SK-N-MC (cell line): ENCODE results near the gene LYAR.

Source experiments
- DNase-seq: peaks from one replicate; pipeline ENCODE4 v3.0.0-alpha.2; 2011; ENCODE audit warnings: low read depth, low spot score
- H3K27ac ChIP-seq: fragments of 200-600 bp; sonication (generic); 2 replicates; pipeline ENCODE4 v1.5.1; 2016; ENCODE audit warnings: mixed run types
- H3K36me3 ChIP-seq: fragments of 200-600 bp; sonication (generic); 2 replicates; pipeline ENCODE4 v1.6.1; 2017; ENCODE audit warnings: antibody characterized with exemption, low read length, mixed read lengths; ENCODE audit not compliant: insufficient read depth
- H3K4me3 ChIP-seq: fragments of 200-600 bp; sonication (generic); 2 replicates; pipeline ENCODE4 v1.5.1; 2016
- H3K9ac ChIP-seq: fragments of 200-600 bp; sonication (generic); 2 replicates; pipeline ENCODE4 v1.8.0; 2017; ENCODE audit warnings: mixed run types, mixed read lengths; ENCODE audit not compliant: insufficient read length
- H3K9me3 ChIP-seq: fragments of 200-600 bp; sonication (generic); 2 replicates; pipeline ENCODE4 v1.6.1; 2017; ENCODE audit warnings: low read depth, mild to moderate bottlenecking, antibody characterized with exemption, low read length, moderate library complexity, mixed read lengths
- EZH2 ChIP-seq: fragments of 200-600 bp; sonication (generic); IDR thresholded peaks from one replicate; pipeline ENCODE4 v1.6.1; 2017; ENCODE audit warnings: antibody characterized with exemption
- FOXP2 ChIP-seq: optimal IDR thresholded peaks from 2 replicates; pipeline ENCODE3; 2011; ENCODE audit warnings: mild to moderate bottlenecking, moderate library complexity; ENCODE audit not compliant: insufficient read depth; ENCODE audit errors: extremely low read length, control extremely low read depth
- POLR2AphosphoS5 ChIP-seq: IDR thresholded peaks from 2 replicates; pipeline ENCODE4 v1.6.1; 2012; ENCODE audit warnings: mild to moderate bottlenecking, low read depth, low read length, borderline replicate concordance

The LYAR gene

DNA sequence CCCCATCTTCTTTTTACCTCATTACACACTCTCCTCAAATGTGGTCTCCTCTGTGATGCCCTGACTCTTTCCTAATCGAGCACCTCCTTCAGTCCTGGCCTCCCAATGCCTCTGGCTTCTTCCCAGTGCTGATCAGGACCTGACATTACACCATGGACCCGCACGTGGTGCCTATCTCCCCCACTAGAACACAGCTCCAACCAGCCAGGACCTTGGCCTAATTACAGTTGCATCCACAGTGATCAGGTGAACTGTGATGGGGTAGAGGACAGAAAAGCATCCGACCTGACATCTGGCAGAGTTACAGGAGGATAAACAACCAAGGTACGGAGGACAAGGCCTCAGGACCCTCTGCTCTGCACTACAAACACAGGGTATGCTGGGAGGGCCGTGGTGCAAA, 12.4 kb downstream of the LYAR start:
- Histone ChIP-seq H3K36me3 (peaks cover 84% of the 10 kb centered on the region), H3K9me3 (no peaks in the 10 kb centered on the region), H3K9ac (no peak overlapping the region), H3K27ac (no peak overlapping the region), H3K4me3 (no peak overlapping the region)
- no peak for DNase-seq
- TF ChIP-seq POLR2AphosphoS5 (no peak), FOXP2 (no peak), EZH2 (no peak)

DNA sequence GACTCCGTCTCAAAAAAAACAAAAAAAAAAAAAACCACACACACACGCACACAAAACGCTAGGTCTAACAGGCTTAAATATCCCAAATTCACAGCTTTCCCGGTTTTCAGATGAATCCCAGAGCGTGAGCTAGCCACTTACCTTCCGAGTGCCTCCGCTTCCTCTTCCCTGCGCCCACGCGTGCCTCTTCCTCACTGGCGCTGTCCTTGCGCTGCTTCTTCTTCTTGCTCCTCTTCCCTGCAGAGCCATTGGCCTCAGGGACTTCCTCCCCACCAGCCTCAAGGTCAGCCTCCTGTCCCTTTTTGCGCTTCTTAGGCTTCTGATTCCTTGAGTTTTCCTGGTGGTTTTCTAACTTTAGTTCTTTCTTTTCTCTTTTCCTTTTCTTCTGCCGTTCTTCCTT, 15.7 kb downstream of the LYAR start:
- Histone ChIP-seq H3K9ac (no peak overlapping the region), H3K36me3 (peaks cover 81% of the 10 kb centered on the region), H3K27ac (no peak overlapping the region), H3K4me3 (no peak overlapping the region), H3K9me3 (no peaks in the 10 kb centered on the region)
- DNase-seq, result no peak
- TF ChIP-seq FOXP2 (no peak), POLR2AphosphoS5 (no peak), EZH2 (no peak)

DNA sequence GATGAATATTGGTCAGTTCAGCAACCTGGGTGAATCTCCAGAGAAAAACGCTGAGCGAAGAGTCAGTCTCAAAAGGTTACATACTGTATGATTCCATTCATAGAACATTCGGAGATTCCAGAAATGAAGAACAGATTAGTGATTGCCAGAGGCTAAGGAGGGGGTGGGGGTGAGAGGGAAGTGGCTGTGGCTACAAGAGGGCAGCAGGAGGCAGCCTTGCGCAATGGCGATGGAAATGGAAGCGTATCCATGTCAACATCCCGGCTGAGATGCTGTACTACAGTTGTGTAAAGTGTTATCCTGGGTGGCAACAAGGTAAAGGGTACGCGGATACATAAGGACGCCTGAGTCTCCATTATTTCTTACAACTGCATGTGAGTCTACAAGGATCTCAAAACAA, 18.0 kb downstream of the LYAR start:
- TF ChIP-seq EZH2 (no peak), FOXP2 (no peak), POLR2AphosphoS5 (no peak)
- Histone ChIP-seq H3K9ac (no peak overlapping the region), H3K4me3 (no peak overlapping the region), H3K9me3 (no peaks in the 10 kb centered on the region), H3K27ac (no peak overlapping the region), H3K36me3 (peaks cover 73% of the 10 kb centered on the region)
- no peak for DNase-seq

DNA sequence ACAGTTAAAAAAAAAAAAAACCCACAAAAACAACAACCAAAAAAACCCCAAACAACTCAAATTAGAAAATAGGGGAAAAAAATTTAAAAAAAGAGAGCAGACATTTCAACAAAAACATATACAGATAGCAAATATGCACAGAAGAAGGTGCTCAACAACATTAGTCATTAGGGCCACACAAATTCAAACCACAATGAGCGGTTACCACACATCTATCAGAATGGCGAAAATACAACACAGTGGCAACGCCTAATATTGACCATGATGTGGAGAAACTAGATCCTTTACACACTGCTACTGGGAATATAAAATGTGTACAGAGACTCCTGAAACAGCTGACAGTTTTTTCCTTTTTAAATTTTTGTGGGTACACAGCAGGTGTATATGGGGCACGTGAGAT, 19.4 kb downstream of the LYAR start:
- no peak for TF ChIP-seq FOXP2
- TF ChIP-seq POLR2AphosphoS5, result no peak
- TF ChIP-seq EZH2, result no peak
- no peak for DNase-seq
- no peak overlapping the region for H3K4me3 ChIP-seq
- H3K9ac ChIP-seq, result no peak overlapping the region
- no peaks in the 10 kb centered on the region for H3K9me3 ChIP-seq
- H3K36me3 ChIP-seq, result peaks cover 72% of the 10 kb centered on the region
- H3K27ac ChIP-seq, result no peak overlapping the region

DNA sequence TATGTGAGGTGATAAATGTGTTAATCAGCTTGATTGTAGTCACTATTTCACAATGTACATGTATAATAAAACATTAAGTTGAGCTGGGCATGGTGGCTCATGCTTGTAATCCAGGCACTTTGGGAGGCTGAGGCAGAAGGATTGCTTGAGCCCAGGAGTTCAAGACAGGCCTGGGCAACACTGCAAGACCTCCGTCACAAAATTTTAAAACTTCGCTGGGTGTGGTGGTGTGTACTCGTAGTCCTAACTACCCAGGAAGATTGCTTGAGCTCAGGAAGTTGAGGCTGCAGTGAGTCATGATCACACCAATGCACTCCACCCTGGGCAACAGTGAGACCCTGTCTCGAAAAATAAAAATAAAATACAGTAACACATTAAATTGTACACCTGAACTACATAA, 20.1 kb downstream of the LYAR start:
- no peaks in the 10 kb centered on the region for H3K9me3 ChIP-seq
- no peak for TF ChIP-seq EZH2
- no peak for TF ChIP-seq POLR2AphosphoS5
- TF ChIP-seq FOXP2, result no peak
- peaks cover 65% of the 10 kb centered on the region for H3K36me3 ChIP-seq
- no peak overlapping the region for H3K4me3 ChIP-seq
- H3K27ac ChIP-seq, result no peak overlapping the region
- DNase-seq, result no peak
- H3K9ac ChIP-seq, result no peak overlapping the region

DNA sequence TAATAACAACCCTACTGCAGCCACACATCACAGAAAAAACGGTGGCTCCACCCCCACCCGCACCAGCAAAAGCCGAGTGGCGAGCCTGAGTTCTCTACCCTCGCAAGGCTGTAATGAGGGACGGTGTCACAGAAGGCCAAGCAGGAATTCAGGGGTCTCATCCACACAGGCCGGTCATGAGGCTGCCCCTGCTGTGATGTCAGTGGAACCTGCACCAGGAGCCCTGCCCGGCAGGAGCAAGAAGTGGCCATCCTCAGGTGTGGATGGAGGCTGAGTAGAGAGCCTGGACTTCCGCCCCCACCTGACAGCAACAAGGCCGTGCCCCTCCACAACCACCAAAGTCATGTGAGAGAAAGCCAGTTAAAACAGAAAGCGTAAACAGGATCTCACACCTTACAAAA, 20.6 kb downstream of the LYAR start:
- Histone ChIP-seq H3K27ac (no peak overlapping the region), H3K36me3 (peaks cover 60% of the 10 kb centered on the region), H3K9me3 (no peaks in the 10 kb centered on the region), H3K4me3 (no peak overlapping the region), H3K9ac (no peak overlapping the region)
- TF ChIP-seq EZH2 (no peak), FOXP2 (no peak), POLR2AphosphoS5 (no peak)
- no peak for DNase-seq

DNA sequence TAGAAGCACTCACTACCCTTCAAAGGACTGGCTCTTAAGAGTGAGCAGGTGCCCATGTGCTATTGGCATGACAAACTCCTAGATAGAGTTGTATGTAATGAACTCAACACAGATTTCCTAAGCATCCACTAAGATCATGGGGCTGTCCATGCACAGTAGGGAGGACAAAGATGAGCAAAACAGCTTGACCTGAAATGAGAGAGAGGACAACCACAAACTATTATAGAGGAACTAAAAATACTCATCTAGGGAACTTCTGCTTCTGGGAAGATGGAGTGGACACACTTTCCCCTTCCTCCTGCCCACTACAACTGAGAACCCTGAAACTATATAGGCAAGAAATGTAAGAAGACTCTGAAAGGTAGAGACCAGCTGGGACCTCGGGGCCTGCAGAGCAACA, 21.2 kb downstream of the LYAR start:
- H3K36me3 ChIP-seq, result peaks cover 57% of the 10 kb centered on the region
- no peaks in the 10 kb centered on the region for H3K9me3 ChIP-seq
- H3K9ac ChIP-seq, result no peak overlapping the region
- TF ChIP-seq POLR2AphosphoS5 (no peak), FOXP2 (no peak), EZH2 (no peak)
- H3K27ac ChIP-seq, result no peak overlapping the region
- H3K4me3 ChIP-seq, result no peak overlapping the region
- no peak for DNase-seq

DNA sequence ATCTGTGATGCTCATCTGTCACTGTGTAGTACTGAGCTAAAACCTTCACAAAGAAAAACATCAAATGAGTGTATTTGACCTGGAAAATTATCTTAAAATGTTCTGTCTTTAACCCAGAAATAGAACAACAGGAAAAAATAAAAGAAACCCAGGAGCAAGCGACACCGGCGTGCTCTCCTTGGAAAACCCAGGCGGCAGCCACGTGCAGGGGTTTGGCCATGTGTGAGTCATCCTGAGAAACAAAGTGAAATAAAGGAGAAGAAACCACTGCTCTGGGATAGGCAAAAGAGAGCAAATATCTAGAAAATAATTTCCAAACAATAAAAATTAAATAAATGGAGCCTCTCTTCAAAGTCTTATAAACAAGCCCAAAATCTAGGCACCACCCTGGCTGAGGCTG, 22.0 kb downstream of the LYAR start:
- Histone ChIP-seq H3K9ac (no peak overlapping the region), H3K9me3 (no peaks in the 10 kb centered on the region), H3K27ac (no peak overlapping the region), H3K4me3 (no peak overlapping the region), H3K36me3 (peaks cover 49% of the 10 kb centered on the region)
- DNase-seq, result no peak
- TF ChIP-seq EZH2, result no peak
- TF ChIP-seq POLR2AphosphoS5, result no peak
- TF ChIP-seq FOXP2, result no peak

DNA sequence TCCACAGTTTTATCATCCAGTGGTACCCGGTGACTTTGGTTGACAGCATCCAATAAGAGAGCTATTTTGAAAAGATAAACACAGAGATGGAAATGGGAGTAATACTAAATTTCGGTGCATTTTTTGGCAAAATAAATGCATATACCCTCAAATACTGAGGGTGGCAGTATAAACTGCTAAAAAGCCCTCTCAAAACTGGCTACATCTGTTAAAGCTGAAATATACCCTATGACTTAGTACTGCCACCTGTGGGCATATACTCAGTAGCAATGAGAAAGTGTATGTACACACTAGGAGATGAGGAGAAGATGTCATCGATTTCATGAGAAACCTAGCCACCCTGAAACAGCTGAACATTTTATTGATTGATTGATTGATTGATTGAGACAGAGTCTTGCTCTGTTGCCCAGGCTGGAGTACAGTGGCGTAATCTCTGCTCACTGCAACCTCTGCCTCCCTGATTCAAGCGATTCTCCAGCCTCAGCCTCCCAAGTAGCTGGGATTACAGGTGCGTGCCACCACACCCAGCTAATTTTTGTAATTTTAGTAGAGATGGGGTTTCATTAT, 29.7 kb downstream of the LYAR start:
- Histone ChIP-seq H3K36me3 (no peaks in the 10 kb centered on the region), H3K27ac (no peak overlapping the region), H3K9me3 (no peaks in the 10 kb centered on the region), H3K4me3 (no peak overlapping the region), H3K9ac (no peak overlapping the region)
- TF ChIP-seq POLR2AphosphoS5 (no peak), EZH2 (no peak), FOXP2 (no peak)
- no peak for DNase-seq
